Activated CD8-positive, alpha-beta memory T cell treated with anti-CD3 and anti-CD28 coated beads for 4 hours (primary cell): ENCODE results near the gene SLITRK3.
"Not testable (repeated sequence)": the region's sequence is repeated elsewhere in the genome, so short reads cannot be mapped to it uniquely, and the experiment has no call there.

Source experiments
- DNase-seq, 2 donors: peaks; one replicate each; pipeline ENCODE4 v3.0.0-alpha.2; 2020; ENCODE audit warnings: low read depth in 2 of 2

Gene SLITRK3

DNA sequence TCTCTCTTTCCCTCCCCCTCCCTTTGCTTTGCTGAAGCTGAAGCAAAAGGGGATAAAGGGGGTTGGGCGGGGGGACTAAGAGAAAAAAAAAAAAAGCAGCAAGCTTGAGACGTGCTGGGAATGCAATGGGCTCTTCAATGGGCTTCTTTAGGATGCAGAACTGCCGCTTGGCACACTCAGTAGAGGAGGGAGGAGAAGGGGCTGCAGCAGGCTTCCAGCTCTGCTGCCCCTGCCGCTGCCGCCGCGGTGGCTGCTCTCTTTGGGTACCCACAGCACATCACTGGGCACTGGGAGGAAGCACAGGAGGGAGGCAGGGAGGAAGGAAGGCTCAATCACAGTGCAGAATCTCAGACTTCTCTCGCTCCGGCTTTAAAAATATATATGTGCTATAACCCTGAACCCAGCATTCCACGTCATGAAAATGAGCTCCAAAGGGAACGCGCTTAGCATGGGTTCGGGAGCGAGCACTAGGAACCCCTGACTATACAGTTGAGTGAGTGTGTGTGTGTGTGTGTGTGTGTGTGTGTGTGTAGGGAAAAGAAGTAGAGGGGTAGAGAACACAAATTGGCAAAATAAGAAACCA, 3.5 kb downstream of the SLITRK3 start:
- DNase-seq = no peak

DNA sequence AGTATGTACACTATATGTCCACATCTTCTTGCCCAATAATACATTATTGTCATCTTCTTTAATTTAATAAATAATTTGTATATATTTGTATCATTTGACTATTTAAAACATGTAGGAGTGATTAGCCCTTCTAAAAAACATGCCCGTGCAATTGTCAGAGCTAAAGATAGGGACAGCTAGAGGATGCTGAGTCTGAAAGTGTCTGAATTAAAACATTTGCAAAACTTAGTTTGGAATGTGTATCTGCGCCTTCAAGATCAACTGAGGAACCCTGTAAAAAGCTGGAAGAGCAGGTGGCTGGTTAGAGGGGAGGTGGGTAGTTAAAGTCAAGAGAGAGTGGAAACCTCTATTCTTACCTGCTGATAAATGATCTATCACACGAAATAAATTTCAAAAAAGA, 4.7 kb downstream of the SLITRK3 start:
- no peak for DNase-seq

DNA sequence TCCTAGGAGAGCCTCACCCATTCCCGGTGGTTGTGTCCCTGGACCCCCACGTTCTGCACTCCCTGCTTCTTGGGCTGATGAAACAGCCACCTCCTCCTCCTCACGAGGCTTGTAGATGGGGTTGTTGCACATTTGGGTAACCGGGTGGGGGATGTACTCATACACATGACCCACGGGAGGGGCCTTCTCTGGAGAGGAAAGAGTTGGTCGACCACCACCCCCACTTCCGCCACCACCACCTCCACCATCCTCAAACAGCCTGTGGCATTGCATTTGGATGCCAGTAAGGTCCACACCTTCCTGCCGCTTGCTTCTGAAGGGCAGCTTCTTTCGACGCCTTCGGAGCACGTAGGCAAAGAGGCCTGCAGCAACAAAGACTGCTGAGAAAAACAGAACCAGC, 7.7 kb downstream of the SLITRK3 start:
- no peak for DNase-seq

DNA sequence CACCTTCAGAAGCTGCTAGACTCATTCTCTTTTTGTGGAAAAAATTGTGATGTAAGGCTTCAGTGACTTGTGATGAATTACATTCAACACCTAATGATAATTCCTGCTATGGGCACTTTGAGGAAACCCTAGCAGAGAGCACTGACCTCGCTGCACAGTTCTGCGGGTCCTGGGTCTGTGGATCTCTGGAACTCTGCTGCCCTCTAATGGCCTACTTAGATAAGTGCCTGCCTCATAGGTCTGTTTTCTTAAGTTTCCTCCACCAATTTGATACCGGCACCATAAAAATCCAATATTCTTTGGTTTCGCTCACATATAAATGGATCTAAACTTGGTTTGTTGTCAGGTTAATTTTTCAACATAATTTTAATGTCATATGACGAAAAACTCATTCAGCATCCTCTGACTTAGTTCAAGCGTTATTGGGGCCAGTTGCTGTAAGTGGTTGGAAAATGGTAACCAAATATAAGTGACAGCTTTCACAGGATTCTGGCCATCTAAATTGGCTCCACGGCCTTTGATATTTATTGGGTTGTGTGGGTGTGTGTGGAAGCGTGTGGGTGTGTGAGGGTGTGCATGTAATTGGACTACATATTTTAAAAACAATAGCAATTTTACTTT, 10.4 kb downstream of the SLITRK3 start:
- no peak for DNase-seq

DNA sequence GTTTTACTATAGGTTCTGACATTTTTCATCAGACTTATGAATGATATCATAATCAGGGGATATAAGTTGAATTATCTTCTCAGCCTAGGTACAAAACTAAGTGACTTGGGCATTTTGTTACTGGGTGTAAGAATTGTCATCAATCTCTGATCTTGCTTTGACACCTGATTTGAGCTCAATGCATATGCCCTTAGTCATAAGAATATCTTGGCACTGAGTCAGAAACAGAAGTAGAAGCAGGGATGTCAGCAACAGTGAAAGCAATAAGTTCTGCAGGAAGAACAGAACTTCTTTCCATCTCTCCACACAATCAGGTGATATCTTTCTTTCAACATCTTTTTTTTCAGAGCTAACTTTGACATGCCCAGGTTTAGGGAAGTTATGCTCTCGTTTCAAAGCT, 14.6 kb downstream of the SLITRK3 start:
- no peak for DNase-seq

DNA sequence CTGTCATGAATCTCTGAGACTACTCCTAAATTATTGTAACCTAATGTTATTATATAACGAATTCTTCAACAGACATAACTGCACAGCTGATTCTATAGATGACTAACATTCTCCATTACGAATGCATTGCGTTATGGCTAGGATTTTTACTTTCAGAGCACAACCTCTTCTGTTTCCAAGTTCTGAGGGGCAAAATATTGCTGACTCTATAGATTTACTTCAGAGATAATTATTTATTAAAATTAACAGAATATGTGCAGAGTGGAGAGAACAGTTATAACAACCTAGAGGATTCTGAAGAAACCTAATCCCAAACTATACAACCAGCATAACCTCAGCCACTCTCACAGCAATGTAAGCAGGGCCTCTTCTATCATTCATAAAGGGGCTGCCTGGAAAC, 25.9 kb downstream of the SLITRK3 start:
- DNase-seq = no peak

DNA sequence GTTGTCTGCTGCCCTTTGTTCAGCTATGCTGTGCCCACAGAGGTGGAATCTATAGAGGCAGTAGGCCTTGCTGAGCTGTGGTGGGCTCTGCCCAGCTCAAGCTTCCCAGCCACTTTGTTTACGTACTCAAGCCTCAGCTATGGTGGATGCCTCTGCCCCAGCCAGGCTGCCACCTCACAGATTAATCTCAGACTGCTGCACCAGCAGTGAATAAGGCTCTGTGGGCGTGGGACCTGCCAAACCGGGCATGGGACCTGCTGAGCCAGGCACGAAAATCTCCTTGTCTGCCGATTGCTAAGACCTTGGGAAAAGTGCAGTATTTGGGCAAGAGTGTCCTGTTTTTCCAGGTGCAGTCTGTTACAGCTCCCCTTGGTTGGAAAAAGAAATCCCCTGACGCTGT, 26.8 kb downstream of the SLITRK3 start:
- no peak for DNase-seq

DNA sequence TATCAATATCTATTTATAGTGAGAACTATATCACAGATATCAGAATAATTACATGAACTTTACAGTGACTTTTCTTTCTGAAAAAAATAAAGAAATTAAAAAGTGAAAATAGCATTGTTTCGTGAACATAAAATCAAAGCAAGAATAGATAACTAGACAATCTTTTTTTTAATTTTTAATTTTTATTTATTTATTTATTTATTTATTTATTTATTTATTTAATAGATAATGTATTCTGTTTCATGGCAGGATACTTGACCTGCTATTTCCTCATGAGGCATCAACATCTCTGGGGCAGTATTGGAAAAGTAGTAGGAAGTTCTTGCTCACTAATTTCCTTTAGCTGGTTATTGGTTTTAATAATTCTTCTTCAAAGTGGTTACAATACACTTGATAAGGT, 33.3 kb downstream of the SLITRK3 start:
- no peak for DNase-seq

DNA sequence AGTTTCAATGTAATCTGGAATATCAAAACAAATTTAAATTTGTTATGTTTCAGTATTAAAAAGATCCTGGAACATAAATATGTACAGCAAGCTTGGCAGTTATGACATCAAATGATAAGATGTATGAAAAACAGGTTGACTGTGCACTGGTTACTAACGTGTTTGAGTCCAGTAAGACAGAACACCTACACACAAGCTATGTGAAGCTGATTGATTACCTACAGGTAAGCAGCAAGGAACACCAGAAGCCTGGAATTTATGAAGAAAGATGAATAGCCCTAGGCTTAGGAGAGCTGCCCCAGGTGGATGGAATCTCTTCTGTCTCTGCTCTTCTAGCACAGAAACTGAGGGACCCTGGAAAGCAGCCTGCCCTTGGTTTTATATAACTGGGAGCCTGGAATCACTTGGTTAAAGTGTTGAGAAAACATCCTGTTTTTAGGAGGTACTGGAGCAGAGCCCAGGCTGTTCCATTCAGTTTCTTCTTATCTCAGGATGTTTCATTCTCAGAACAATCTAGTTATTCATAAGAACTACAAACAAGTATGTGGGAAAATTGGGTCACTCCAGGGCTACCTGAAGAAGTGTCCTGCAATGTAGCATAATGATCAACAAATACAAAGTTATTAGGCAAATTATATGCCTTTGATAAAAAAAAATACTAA, 36.3 kb downstream of the SLITRK3 start:
- DNase-seq = no peak

DNA sequence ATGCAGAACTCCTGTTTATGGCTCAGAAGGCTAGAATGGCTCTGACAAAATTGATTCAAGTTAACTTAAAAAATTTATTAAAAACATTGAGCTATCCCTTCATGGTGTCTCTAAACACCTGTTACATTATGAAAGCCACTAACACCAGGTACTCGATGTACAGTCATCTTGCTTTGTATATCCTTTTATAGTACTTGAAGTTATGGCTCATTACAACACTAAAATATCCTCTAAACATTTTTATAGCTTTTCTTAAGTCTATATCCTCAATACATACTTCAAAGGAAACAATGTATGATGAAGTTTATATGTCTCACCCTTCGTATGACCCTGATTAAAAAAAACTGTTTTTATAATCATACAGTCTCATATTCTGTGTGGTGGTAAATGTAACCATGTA, 38.2 kb downstream of the SLITRK3 start:
- no peak for DNase-seq

DNA sequence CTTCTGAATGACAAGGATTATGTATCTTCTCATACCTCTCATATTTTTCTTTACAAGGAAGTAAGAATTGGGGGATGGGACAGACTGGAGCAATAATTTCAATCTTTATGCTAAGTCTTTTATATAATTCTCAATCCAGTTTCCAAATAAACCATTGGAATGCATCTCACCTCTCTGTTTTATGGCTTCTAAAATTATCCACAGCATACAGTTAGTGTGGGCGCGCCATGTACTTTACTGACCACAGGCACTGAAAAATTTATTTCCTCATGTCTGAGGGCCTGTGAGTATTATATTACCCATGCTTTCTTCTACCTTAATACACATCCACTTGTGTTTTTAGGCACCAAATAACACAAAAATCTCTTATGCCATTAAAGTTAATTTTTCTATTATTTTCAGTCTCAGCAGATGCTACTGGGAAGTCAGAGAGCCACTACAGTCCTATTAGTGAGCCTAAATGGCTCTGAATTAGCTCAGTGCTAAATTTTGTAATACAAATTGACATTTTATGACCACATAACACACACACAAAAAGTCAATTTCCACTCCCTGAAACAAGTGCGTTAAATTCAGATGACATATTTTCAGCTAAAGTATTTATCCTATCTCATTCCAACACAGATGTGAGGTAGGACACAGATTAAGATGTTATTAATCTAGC, 39.3 kb downstream of the SLITRK3 start:
- no peak for DNase-seq

DNA sequence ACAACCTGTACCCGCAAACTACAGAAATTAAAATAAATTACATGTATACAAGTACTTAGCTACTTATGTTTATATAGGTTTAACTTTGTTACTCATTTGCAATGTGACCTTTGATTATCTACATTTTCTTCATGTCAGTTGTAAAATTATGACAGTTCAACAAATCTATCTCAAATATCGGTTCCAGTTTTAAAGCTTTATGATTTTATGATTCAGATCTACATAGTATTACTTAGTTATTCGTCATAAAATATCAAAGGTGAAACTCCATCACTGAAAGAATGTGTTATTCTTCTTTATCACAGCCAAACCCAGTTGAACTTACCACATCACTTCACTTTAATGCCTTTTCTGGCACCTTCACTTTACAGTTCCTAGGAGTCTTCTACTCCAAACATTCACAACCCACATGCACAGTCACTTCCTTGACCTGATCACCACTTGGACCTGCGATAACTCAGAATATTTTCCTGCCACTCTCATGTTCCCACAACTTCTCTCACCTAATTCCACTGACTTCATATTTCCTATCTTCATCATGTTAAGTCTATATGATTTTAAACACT, 47.2 kb downstream of the SLITRK3 start:
- DNase-seq = no peak

DNA sequence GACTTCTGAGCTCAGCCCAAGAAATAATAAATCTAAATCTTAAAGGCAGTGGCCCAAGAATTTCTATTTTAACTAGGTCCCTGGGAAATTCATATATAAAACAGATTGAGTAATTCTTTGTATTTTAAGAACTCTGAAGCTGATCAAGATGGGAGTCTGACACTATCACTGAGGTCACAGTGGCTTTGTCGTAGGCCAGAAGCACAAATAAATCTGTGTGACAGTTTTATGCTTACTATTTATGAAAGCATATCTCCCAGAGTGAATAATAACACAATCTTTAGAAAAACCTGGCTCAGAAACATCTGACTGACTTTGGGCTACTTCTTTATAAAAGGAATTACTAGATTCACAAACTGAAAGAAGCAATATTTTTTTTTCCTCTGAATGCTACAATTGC, 51.9 kb downstream of the SLITRK3 start:
- DNase-seq = no peak

DNA sequence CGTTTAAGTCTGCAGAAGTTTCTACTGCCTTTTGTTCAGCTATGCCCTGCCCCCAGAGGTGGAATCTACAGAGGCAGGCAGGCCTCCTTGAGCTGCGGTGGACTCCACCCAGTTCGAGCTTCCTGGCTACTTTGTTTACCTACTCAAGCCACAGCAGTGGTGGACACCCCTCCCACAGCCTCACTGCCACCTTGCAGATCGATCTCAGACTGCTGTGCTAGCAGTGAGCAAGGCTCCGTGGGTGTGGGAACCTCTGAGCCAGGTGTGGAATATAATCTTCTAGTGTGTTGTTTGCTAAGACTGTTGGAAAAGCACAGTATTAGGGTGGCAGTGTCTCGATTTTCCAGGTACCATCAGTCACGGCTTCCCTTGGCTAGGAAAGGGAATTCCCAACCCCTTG, 56.3 kb downstream of the SLITRK3 start:
- not testable (repeated sequence) for DNase-seq
